Peyer's patch (tissue), 4 donors: ENCODE data around the gene RPS14. TPM values are rescaled to one million over a fixed set of nuclear protein-coding genes. Genes with fewer than 3 reads are reported as not detected.

Experiments used
- DNase-seq, 3 donors: peaks; one replicate each; pipeline ENCODE4 v3.0.0-alpha.2; 2017 to 2019
- H3K27ac ChIP-seq, 4 donors: fragments of 200-600 bp; sonication (generic); one replicate each; pipeline ENCODE4 v1.5.1; 2016 to 2019
- H3K27me3 ChIP-seq, 2 donors: fragments of 200-600 bp; sonication (generic); one replicate each; pipeline ENCODE4 v1.5.1; 2019
- H3K36me3 ChIP-seq, 3 donors: fragments of 200-600 bp; sonication (generic); one replicate each; pipeline ENCODE4 v1.5.1; 2016 to 2019
- H3K4me1 ChIP-seq, 4 donors: fragments of 200-600 bp; sonication (generic); one replicate each; pipeline ENCODE4 v1.5.1; 2016 to 2019
- H3K4me3 ChIP-seq, 4 donors: fragments of 200-600 bp; sonication (generic); 1 replicate in 3 of 4; 2 replicates in 1 of 4; pipeline ENCODE4 v1.5.1; 2016 to 2019; ENCODE audit warnings: mild to moderate bottlenecking in 1 of 4
- H3K9me3 ChIP-seq, 4 donors: fragments of 200-600 bp; sonication (generic); one replicate each; pipeline ENCODE4 v1.5.1; 2016 to 2019; ENCODE audit warnings: mild to moderate bottlenecking in 1 of 4
- POLR2A ChIP-seq, 2 donors: fragments of 450-650 bp; IDR thresholded peaks; one replicate each; pipeline ENCODE4 v1.5.1; 2017; ENCODE audit warnings: antibody characterized with exemption in 2 of 2, mild to moderate bottlenecking in 2 of 2, moderate library complexity in 2 of 2
- total RNA-seq, 4 donors: library from RNA; depleted of rRNA; stranded (reverse); fragments of >200 nt; gene quantifications; one replicate each; pipeline ENCODE4 v1.1.0, GENCODE V29; 2016
- TF ChIP-seq, protein P1 (sequence below), 6 experiments: fragments of 450-650 bp in 4 of 6; fragments of 200-600 bp in 2 of 6; sonication (generic) in 1 of 6; IDR thresholded peaks; one replicate each; pipeline ENCODE4 v1.5.1; 2017 to 2019; ENCODE audit warnings: antibody characterized with exemption in 6 of 6, mild to moderate bottlenecking in 3 of 6, moderate library complexity in 1 of 6

The RPS14 gene
- total RNA-seq, 4 donors from 2014 or later: 975 to 1,961 (median 1,274) TPM

DNA sequence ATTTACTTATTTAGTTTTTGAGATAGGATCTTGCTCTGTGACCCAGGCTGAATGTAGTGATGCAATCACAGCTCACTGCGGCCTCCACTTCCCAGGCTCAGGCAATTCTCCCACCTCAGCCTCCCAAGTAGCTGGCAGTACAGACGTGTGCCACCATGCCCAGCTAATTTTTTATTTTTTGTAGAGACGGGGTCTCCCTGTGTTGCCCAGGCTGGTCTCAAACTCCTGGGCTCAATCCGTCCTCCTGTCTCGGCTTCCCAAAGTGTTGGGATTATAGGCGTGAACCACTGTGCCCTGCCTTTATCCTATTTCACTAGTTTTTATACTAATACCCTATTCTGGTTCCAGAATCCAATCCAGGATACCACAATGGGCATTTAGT, 6.8 kb downstream of the RPS14 start:
- peaks cover 0 to 45% (median 0%) of the 10 kb centered on the region in 3 donors for H3K36me3 ChIP-seq
- no peaks in the 10 kb centered on the region for H3K27me3 ChIP-seq
- DNase-seq: no peak
- TF ChIP-seq, protein P1, sequence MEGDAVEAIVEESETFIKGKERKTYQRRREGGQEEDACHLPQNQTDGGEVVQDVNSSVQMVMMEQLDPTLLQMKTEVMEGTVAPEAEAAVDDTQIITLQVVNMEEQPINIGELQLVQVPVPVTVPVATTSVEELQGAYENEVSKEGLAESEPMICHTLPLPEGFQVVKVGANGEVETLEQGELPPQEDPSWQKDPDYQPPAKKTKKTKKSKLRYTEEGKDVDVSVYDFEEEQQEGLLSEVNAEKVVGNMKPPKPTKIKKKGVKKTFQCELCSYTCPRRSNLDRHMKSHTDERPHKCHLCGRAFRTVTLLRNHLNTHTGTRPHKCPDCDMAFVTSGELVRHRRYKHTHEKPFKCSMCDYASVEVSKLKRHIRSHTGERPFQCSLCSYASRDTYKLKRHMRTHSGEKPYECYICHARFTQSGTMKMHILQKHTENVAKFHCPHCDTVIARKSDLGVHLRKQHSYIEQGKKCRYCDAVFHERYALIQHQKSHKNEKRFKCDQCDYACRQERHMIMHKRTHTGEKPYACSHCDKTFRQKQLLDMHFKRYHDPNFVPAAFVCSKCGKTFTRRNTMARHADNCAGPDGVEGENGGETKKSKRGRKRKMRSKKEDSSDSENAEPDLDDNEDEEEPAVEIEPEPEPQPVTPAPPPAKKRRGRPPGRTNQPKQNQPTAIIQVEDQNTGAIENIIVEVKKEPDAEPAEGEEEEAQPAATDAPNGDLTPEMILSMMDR (IDR thresholded peaks at IDR 0.05): no peak
- no peak for TF ChIP-seq POLR2A (IDR thresholded peaks at IDR 0.05)
- peaks cover 0 to 6% (median 3%) of the 10 kb centered on the region in 4 donors for H3K4me1 ChIP-seq
- no peak overlapping the region for H3K4me3 ChIP-seq
- H3K9me3 ChIP-seq: no peaks in the 10 kb centered on the region
- H3K27ac ChIP-seq: no peak overlapping the region

DNA sequence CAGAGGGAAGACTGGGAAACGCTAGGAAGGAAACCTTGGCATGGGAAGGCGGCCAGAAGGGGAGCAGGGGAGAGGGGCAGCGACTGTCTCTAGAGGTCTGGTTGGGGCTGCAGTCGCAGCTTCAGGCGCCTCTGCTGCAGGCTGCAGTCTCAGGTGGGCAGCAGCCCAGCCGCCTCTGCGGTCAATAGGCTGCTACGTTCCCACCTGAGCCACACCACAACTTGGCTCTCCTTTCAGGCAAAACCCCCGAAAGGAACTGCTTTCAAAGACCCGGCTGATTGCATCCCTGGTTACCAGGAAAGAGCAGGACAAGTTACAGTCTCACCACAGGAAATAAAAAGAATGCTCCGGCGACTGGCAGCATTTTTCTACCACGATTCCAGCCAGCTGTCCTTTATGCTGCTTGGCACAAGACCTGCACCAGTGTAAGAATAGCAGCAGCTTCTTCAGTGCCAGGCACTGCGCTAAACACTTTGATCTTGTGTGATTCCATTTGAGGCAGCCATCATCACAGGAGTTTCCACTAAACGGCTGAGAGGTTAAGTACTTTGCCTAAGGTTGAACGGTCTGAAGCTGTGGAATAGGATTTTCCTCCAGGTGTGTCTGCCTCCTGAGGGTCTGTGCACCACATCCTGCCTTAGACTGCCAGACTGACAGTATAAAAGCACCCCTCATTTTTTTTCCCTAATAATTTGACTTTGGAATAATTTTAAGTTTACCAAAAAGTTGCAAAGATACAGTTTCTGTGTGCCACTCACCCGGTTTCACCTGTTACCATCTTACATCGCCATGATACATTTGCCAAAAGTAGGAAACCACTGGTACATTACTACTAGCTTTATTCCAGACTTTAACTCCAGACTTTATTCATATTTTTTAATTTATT, 7.5 kb downstream of the RPS14 start:
- Histone ChIP-seq H3K9me3 (no peaks in the 10 kb centered on the region), H3K27ac (no peak overlapping the region), H3K4me1 (no peaks in the 10 kb centered on the region), H3K4me3 (no peak overlapping the region), H3K36me3 (peaks cover 0 to 39% (median 0%) of the 10 kb centered on the region in 3 donors), H3K27me3 (no peaks in the 10 kb centered on the region)
- no peak for TF ChIP-seq POLR2A (IDR thresholded peaks at IDR 0.05)
- TF ChIP-seq, protein P1 (IDR thresholded peaks at IDR 0.05): no peak
- no peak for DNase-seq

DNA sequence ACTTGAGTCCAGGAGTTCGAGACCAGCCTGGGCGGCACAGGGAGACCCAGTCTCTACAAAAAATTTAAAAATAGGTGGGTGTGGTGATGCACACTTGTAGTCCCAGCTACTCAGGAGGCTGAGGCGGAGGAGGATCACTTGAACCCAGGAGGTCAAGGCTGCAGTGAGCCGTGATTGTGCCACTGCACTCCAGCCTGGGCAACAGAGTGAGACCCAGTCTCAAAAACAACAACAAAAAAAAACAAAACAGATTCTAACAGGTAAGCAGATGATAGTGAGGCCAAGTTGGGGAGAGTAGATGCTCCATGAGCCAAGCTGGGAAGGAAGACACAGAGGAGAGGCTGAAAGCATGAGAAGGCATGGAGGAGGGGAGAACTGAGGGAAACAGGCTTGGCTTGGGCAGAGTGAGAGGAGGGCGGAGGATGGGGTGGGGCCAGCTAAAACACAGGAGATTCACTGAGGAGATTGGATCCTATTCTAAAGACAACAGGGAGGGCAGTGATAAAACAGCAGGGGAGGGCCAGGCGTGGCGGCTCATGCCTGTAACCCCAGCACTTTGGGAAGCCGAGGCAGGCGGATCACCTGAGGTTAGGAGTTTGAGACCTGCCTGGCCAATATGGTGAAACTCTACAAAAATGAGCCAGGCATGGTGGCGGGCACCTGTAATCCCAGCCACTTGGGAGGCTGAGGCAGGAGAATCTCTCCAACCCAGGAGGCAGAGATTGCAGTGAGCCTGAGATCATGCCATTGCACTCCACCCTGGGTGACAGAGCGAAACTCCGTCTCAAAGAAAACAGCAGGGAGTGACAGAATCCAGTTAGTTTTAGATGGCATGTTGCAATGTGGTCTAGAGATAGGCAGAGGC, 8.4 kb downstream of the RPS14 start:
- no peak overlapping the region for H3K4me3 ChIP-seq
- H3K9me3 ChIP-seq: no peaks in the 10 kb centered on the region
- no peak for DNase-seq
- no peaks in the 10 kb centered on the region for H3K27me3 ChIP-seq
- peaks cover 0 to 30% (median 0%) of the 10 kb centered on the region in 3 donors for H3K36me3 ChIP-seq
- H3K4me1 ChIP-seq: peaks cover 0 to 5% (median 0%) of the 10 kb centered on the region in 4 donors
- no peak overlapping the region for H3K27ac ChIP-seq
- TF ChIP-seq, protein P1 (IDR thresholded peaks at IDR 0.05): no peak
- TF ChIP-seq POLR2A (IDR thresholded peaks at IDR 0.05): no peak

DNA sequence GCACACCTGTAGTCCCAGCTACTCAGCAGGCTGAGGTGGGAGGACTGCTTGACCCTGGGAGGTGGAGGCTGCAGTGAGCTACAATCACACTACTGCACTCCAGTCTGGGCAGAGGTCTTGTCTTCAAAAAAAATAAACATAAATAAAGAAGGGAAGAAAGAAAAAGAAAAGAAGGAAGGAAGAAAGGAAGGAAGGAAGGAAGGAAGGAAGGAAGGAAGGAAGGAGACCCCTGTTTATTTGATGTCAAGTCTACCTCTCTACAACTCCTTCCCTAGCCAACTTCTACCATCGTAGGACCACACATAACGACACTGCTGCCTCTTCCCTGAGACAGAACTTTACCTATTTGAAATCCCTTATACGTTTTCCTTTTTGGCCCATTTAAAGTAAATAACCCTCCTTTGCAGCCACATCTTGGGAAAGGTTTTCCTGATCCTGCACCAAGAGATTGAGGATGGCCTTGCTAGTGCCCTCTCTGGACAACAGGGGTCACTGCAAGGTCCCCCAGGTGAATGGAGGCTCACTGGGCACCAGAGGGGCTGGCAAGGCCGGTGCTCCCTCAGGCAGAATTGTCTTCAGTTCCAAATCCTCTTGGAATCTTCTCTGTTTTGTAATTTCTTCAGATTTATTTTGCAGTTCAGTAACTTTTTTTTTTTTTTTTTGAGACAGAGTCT, 10.5 kb downstream of the RPS14 start:
- Histone ChIP-seq H3K36me3 (peaks cover 0 to 9% (median 0%) of the 10 kb centered on the region in 3 donors), H3K9me3 (no peaks in the 10 kb centered on the region), H3K27ac (no peak overlapping the region), H3K27me3 (no peaks in the 10 kb centered on the region), H3K4me1 (peaks cover 0 to 9% (median 0%) of the 10 kb centered on the region in 4 donors), H3K4me3 (no peak overlapping the region)
- TF ChIP-seq, protein P1 (IDR thresholded peaks at IDR 0.05): peak; percentile 8 to 54 (median 38)
- TF ChIP-seq POLR2A (IDR thresholded peaks at IDR 0.05): no peak
- DNase-seq: no peak

DNA sequence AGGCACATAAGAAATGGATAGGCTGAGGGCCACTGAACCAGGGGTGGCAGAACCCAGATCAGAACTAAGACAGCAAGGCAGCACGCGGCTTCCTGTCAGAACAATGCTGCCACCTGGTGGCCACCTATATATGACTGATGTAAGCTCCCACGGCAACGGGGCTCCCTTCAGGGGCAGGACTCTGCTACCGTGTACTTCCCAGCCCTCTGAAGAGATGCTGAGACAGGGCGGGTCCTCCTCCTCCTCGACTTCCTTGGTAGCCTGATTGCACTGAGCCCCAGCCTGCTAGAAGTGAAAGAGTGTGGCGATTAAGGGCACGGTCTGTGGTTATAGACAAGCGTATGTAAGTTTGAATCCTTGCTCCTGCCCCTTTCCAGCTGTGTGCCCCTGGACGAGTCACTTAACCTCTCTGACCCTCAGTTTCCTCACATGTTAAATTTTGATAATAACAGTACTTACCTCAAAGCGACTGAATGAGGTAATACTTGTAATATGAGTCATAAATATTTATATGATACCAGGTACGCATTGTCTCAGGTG, 13.3 kb downstream of the RPS14 start:
- peak; percentile 85 to 99 (median 98) for DNase-seq
- no peaks in the 10 kb centered on the region for H3K27me3 ChIP-seq
- no peaks in the 10 kb centered on the region for H3K9me3 ChIP-seq
- TF ChIP-seq POLR2A (IDR thresholded peaks at IDR 0.05): no peak
- TF ChIP-seq, protein P1 (IDR thresholded peaks at IDR 0.05): peak; percentile 61 to 91 (median 87)
- no peaks in the 10 kb centered on the region for H3K36me3 ChIP-seq
- no peak overlapping the region for H3K4me3 ChIP-seq
- H3K27ac ChIP-seq: peak overlapping the region in 1 of 4 donors; percentile 53
- peaks cover 0 to 9% (median 0%) of the 10 kb centered on the region in 4 donors for H3K4me1 ChIP-seq
